ENCODE data around the gene SARDH. TPM values are rescaled to one million over a fixed set of nuclear protein-coding genes. Genes with fewer than 3 reads are reported as not detected.

Gene SARDH
- total RNA-seq, 1 donor from 2014 or later: 1.8 TPM

- peaks cover 38% of the 10 kb centered on the region for H3K27me3 ChIP-seq (ENCODE audit: control insufficient read depth, insufficient read depth, low read length)
- no peaks in the 10 kb centered on the region for H3K36me3 ChIP-seq (ENCODE audit: control insufficient read depth, insufficient read depth, low read length)
- no peak for TF ChIP-seq CTCF (IDR thresholded peaks at IDR 0.05; ENCODE audit: insufficient read depth, low read length, poor library complexity, severe bottlenecking)
- DNase-seq (ENCODE audit: low read depth): no peak
- H3K4me3 ChIP-seq (ENCODE audit: low read depth, low read length): no peak overlapping the region
Observed at GRCh38 chr9:133635098-133635497, 103.1 kb downstream of the SARDH start.

- no peak for DNase-seq (ENCODE audit: low read depth)
- H3K27me3 ChIP-seq (ENCODE audit: control insufficient read depth, insufficient read depth, low read length): peaks cover 32% of the 10 kb centered on the region
Observed at GRCh38 chr9:133634081-133634691, 104.0 kb downstream of the SARDH start.

GRCh38 chr9:133633681-133634080, 104.5 kb downstream of the SARDH start:
- Histone ChIP-seq H3K27me3 (ENCODE audit: control insufficient read depth, insufficient read depth, low read length) (peaks cover 34% of the 10 kb centered on the region), H3K36me3 (ENCODE audit: control insufficient read depth, insufficient read depth, low read length) (no peaks in the 10 kb centered on the region), H3K4me3 (ENCODE audit: low read depth, low read length) (no peak overlapping the region)
- no peak for TF ChIP-seq CTCF (IDR thresholded peaks at IDR 0.05; ENCODE audit: insufficient read depth, low read length, poor library complexity, severe bottlenecking)
- DNase-seq (ENCODE audit: low read depth): no peak

More at GRCh38 chr9:133634081-133634691, 104.0 kb downstream of the SARDH start:
- TF ChIP-seq CTCF (IDR thresholded peaks at IDR 0.05; ENCODE audit: insufficient read depth, low read length, poor library complexity, severe bottlenecking): no peak
- Histone ChIP-seq H3K36me3 (ENCODE audit: control insufficient read depth, insufficient read depth, low read length) (no peaks in the 10 kb centered on the region), H3K4me3 (ENCODE audit: low read depth, low read length) (no peak overlapping the region)

- Histone ChIP-seq H3K4me3 (ENCODE audit: low read depth, low read length) (no peak overlapping the region), H3K27me3 (ENCODE audit: control insufficient read depth, insufficient read depth, low read length) (peaks cover 34% of the 10 kb centered on the region), H3K36me3 (ENCODE audit: control insufficient read depth, insufficient read depth, low read length) (no peaks in the 10 kb centered on the region)
- TF ChIP-seq CTCF (IDR thresholded peaks at IDR 0.05; ENCODE audit: insufficient read depth, low read length, poor library complexity, severe bottlenecking): no peak
- DNase-seq (ENCODE audit: low read depth): no peak
Observed at GRCh38 chr9:133632806-133633680, 105.1 kb downstream of the SARDH start.

GRCh38 chr9:133631111-133631510, 107.0 kb downstream of the SARDH start:
- H3K4me3 ChIP-seq (ENCODE audit: low read depth, low read length): no peak overlapping the region
- peaks cover 30% of the 10 kb centered on the region for H3K27me3 ChIP-seq (ENCODE audit: control insufficient read depth, insufficient read depth, low read length)
- no peaks in the 10 kb centered on the region for H3K36me3 ChIP-seq (ENCODE audit: control insufficient read depth, insufficient read depth, low read length)
- no peak for TF ChIP-seq CTCF (IDR thresholded peaks at IDR 0.05; ENCODE audit: insufficient read depth, low read length, poor library complexity, severe bottlenecking)
- no peak for DNase-seq (ENCODE audit: low read depth)

All from kidney epithelial cell (primary cell).